ENCODE measurements around the gene TP53RK. TPM values are rescaled to one million over a fixed set of nuclear protein-coding genes. Genes with fewer than 3 reads are reported as not detected.

TP53RK gene
- total RNA-seq, 4 donors from 2014 or later, result 12.4 to 26.7 (median 18.3) TPM

- in situ Hi-C loops (cut with MboI; ENCODE audit: low pct_ligation_motif_present in 1 of 4, low pct_unique_long_range_greater_than_20kb in 1 of 4, low sequenced_read_pairs in 3 of 4) (loop anchor here in 2 of 4 donors (10.0 to 25.0 kb wide), 2 partner anchors 164 to 176 kb away; partner anchors contain the start of gene ZNF334 (in 1 of the 2)), intact Hi-C loops (cut with DNase I; ENCODE audit: low total_unique reads) (no loop called here)
- Histone ChIP-seq H3K36me3 (peaks cover 0 to 13% (median 0%) of the 10 kb centered on the region in 4 donors), H3K27me3 (no peaks in the 10 kb centered on the region), H3K27ac (peak overlapping the region; percentile 97 to 99 (median 98)), H3K9me3 (no peaks in the 10 kb centered on the region), H3K4me1 (peaks cover 8 to 36% (median 30%) of the 10 kb centered on the region in 4 donors), H3K4me3 (peak overlapping the region; percentile 66 to 94 (median 86))
- WGBS, 2 donors (ENCODE audit: low coverage in 1 of 2), result 12 to 45% methylated on average over 6 to 20 of the region's 20 CpGs
- TF ChIP-seq POLR2A (IDR thresholded peaks at IDR 0.05) (no peak), POLR2AphosphoS5 (IDR thresholded peaks at IDR 0.05) (no peak), EP300 (IDR thresholded peaks at IDR 0.05; ENCODE audit: low read depth) (no peak)
- TF ChIP-seq, protein P1, sequence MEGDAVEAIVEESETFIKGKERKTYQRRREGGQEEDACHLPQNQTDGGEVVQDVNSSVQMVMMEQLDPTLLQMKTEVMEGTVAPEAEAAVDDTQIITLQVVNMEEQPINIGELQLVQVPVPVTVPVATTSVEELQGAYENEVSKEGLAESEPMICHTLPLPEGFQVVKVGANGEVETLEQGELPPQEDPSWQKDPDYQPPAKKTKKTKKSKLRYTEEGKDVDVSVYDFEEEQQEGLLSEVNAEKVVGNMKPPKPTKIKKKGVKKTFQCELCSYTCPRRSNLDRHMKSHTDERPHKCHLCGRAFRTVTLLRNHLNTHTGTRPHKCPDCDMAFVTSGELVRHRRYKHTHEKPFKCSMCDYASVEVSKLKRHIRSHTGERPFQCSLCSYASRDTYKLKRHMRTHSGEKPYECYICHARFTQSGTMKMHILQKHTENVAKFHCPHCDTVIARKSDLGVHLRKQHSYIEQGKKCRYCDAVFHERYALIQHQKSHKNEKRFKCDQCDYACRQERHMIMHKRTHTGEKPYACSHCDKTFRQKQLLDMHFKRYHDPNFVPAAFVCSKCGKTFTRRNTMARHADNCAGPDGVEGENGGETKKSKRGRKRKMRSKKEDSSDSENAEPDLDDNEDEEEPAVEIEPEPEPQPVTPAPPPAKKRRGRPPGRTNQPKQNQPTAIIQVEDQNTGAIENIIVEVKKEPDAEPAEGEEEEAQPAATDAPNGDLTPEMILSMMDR (IDR thresholded peaks at IDR 0.05), result no peak
- DNase-seq, result no peak
Observed at GRCh38 chr20:46688151-46689081, 828 bp downstream of the TP53RK start.

DNA sequence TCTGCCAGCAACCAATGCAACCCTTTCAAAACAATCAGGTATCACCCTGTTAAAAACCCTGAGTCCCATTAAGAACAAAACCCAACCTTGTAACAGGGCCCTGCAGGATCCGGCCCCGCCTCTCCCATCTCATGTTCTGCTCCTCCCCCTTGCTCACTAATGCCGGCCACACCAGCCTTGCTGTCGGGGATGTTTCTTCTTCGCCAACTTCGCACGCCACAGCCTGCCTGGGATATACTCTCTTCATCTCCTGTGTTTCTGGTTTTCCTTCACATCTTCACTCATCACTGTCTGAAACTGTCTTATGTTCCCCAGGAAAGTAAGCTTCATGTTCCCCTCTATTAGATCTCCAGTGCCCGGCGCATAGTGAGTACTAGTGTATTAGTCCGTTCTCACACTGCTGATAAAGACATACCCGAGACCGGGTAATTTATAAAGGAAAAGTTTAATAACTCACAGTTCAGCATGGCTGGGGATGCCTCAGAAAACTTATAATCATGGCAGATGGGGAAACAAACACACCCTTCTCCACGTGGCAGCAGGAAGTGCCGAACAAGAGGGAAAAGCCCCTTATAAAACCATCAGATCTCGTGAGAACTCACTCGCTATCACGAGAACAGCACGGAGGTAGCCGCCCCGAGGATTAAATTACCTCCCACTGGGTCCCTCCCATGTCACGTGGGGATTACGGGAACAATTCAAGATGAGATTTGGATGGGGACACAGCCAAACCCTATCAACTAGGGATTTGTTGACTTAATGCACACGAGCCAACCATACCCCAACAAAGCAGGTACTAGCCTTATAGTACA is 5.1 kb downstream of the TP53RK start:
- WGBS, 2 donors (ENCODE audit: low coverage in 1 of 2), result 35 to 68% methylated on average over 7 to 23 of the region's 23 CpGs
- peak overlapping the region in 1 of 4 donors; percentile 15 for H3K4me3 ChIP-seq
- intact Hi-C loops (cut with DNase I; ENCODE audit: low total_unique reads) (no loop called here), in situ Hi-C loops (cut with MboI; ENCODE audit: low pct_ligation_motif_present in 1 of 4, low pct_unique_long_range_greater_than_20kb in 1 of 4, low sequenced_read_pairs in 3 of 4) (loop anchor here in 2 of 4 donors (10.0 to 25.0 kb wide), 2 partner anchors 159 to 172 kb away; partner anchors contain the start of gene ZNF334 (in 1 of the 2))
- no peaks in the 10 kb centered on the region for H3K9me3 ChIP-seq
- H3K27me3 ChIP-seq, result no peaks in the 10 kb centered on the region
- H3K4me1 ChIP-seq, result peaks cover 8 to 37% (median 27%) of the 10 kb centered on the region in 4 donors
- TF ChIP-seq EP300 (IDR thresholded peaks at IDR 0.05; ENCODE audit: low read depth), result no peak
- no peak for TF ChIP-seq POLR2AphosphoS5 (IDR thresholded peaks at IDR 0.05)
- TF ChIP-seq, protein P1 (IDR thresholded peaks at IDR 0.05), result no peak
- no peak for TF ChIP-seq POLR2A (IDR thresholded peaks at IDR 0.05)
- H3K27ac ChIP-seq, result peak overlapping the region in 2 of 4 donors; percentile 56 to 62
- peaks cover 0 to 13% (median 0%) of the 10 kb centered on the region in 4 donors for H3K36me3 ChIP-seq
- no peak for DNase-seq

- Histone ChIP-seq H3K27ac (peak overlapping the region in 1 of 4 donors; percentile 56), H3K9me3 (no peaks in the 10 kb centered on the region), H3K36me3 (peaks cover 0 to 13% (median 0%) of the 10 kb centered on the region in 4 donors), H3K4me3 (peak overlapping the region in 1 of 4 donors; percentile 15), H3K4me1 (peaks cover 8 to 36% (median 27%) of the 10 kb centered on the region in 4 donors), H3K27me3 (no peaks in the 10 kb centered on the region)
- 60 to 66% methylated on average over 1 to 8 of the region's 8 CpGs for WGBS, 2 donors (ENCODE audit: low coverage in 1 of 2)
- no peak for TF ChIP-seq POLR2AphosphoS5 (IDR thresholded peaks at IDR 0.05)
- TF ChIP-seq, protein P1 (IDR thresholded peaks at IDR 0.05), result no peak
- TF ChIP-seq EP300 (IDR thresholded peaks at IDR 0.05; ENCODE audit: low read depth), result no peak
- no peak for TF ChIP-seq POLR2A (IDR thresholded peaks at IDR 0.05)
- in situ Hi-C loops (cut with MboI; ENCODE audit: low pct_ligation_motif_present in 1 of 4, low pct_unique_long_range_greater_than_20kb in 1 of 4, low sequenced_read_pairs in 3 of 4) (loop anchor here in 2 of 4 donors (10.0 to 25.0 kb wide), 2 partner anchors 159 to 171 kb away; partner anchors contain the start of gene ZNF334 (in 1 of the 2)), intact Hi-C loops (cut with DNase I; ENCODE audit: low total_unique reads) (no loop called here)
- DNase-seq, result no peak
Observed at GRCh38 chr20:46683668-46683938, 5.6 kb downstream of the TP53RK start.

All from transverse colon (tissue), 4 donors.